GM12878 (cell line): ENCODE data around the gene UNC80. TPM values are rescaled to one million over a fixed set of nuclear protein-coding genes. Genes with fewer than 3 reads are reported as not detected.

Experiments used
- ATAC-seq: fragments of 200-7000 bp; cut with Tn5 transposase; 3 replicates; pipeline ENCODE4 v1.9.1; 2020; ENCODE audit warnings: mild to moderate bottlenecking, moderate library complexity
- BruUV-seq: library from RNA; stranded (reverse); fragments of 400-500 nt; replicated peaks from 2 replicates; lab custom pipeline; 2021; lab: Mats Ljungman, UMichigan
- CTCF ChIA-PET: fragments of 300-600 bp; sonication (Branson Sonifier 250); formaldehyde crosslinking; extraction: SDS; loops from one replicate; lab custom pipeline; 2021; ENCODE audit warnings: inconsistent platforms; lab: Yijun Ruan, JAX
- POLR2A ChIA-PET: fragments of 350-600 bp; formaldehyde crosslinking; extraction: SDS; loops from one replicate; lab custom pipeline; 2021; ENCODE audit warnings: inconsistent platforms; lab: Charles Lee
- RAD21 ChIA-PET: fragments of 300-600 bp; sonication (Branson Sonifier 250); formaldehyde crosslinking; loops from one replicate; lab custom pipeline; 2023; ENCODE audit warnings: antibody characterized with exemption; ENCODE audit not compliant: unreplicated experiment; lab: Charles Lee
- SMC1A ChIA-PET: fragments of 300-600 bp; sonication (Branson Sonifier 250); formaldehyde crosslinking; loops from one replicate; lab custom pipeline; 2023; ENCODE audit not compliant: unreplicated experiment, uncharacterized antibody; lab: Charles Lee
- DNase-seq: peaks from one replicate; pipeline ENCODE4 v3.0.0-alpha.2; 2011; ENCODE audit warnings: low read depth, low spot score
- FAIRE-seq: peaks from 3 replicates; lab custom pipeline; 2011; peaks lifted over from hg19 to GRCh38; lab: Jason Lieb, UNC
- H2AFZ ChIP-seq: 2 replicates; pipeline ENCODE4 v1.6.0; 2011; ENCODE audit warnings: low read depth, low read length, control low read depth; ENCODE audit not compliant: control insufficient read depth
- H3K27ac ChIP-seq: 2 replicates; pipeline ENCODE4 v1.5.1; 2011; ENCODE audit warnings: control low read depth; ENCODE audit not compliant: control insufficient read depth, insufficient read depth
- H3K27me3 ChIP-seq, 2 experiments: replicated peaks in 1 of 2; 2 replicates each; pipeline versions ENCODE4 v1.6.0 to v1.6.1; 2011; ENCODE audit warnings: low read length in 1 of 2; ENCODE audit not compliant: control insufficient read depth in 2 of 2, insufficient read depth in 2 of 2
- H3K36me3 ChIP-seq, 2 experiments: 2 replicates each; pipeline ENCODE4 v1.5.1; 2011; ENCODE audit warnings: low read length in 1 of 2; ENCODE audit not compliant: control insufficient read depth in 2 of 2, insufficient read depth in 2 of 2
- H3K4me1 ChIP-seq: 2 replicates; pipeline ENCODE4 v1.6.1; 2011; ENCODE audit warnings: mild to moderate bottlenecking, low read length, moderate library complexity, mixed read lengths; ENCODE audit not compliant: control insufficient read depth, insufficient read depth
- H3K4me2 ChIP-seq: 2 replicates; pipeline ENCODE4 v1.6.0; 2011; ENCODE audit warnings: control low read depth; ENCODE audit not compliant: control insufficient read depth, insufficient read depth
- H3K4me3 ChIP-seq: fragments of 200-600 bp; sonication (generic); 2 replicates; pipeline ENCODE4 v1.5.1; 2016
- H3K79me2 ChIP-seq: 2 replicates; pipeline ENCODE4 v1.6.0; 2011; ENCODE audit warnings: low read length; ENCODE audit not compliant: control insufficient read depth, insufficient read depth
- H3K9ac ChIP-seq: 2 replicates; pipeline ENCODE4 v1.8.0; 2011; ENCODE audit warnings: low read length, control low read depth, mixed read lengths; ENCODE audit not compliant: control insufficient read depth, insufficient read depth
- H3K9me3 ChIP-seq: replicated peaks from 3 replicates; pipeline ENCODE4 v1.5.1; 2011; ENCODE audit warnings: mild to moderate bottlenecking, low read length; ENCODE audit not compliant: control insufficient read depth, insufficient read depth
- H4K20me1 ChIP-seq: 2 replicates; pipeline ENCODE4 v1.6.0; 2011; ENCODE audit not compliant: control insufficient read depth, insufficient read depth
- FOXM1 ChIP-seq: IDR thresholded peaks from 2 replicates; pipeline ENCODE4 v1.6.1; 2012; ENCODE audit warnings: low read depth, mild to moderate bottlenecking, inconsistent platforms, low read length, moderate library complexity
- IKZF1 ChIP-seq: fragments of 450-650 bp; conservative IDR thresholded peaks from 2 replicates; pipeline ENCODE4 v1.6.1; 2017; ENCODE audit warnings: antibody characterized with exemption, mild to moderate bottlenecking
- IKZF2 ChIP-seq, 2 experiments: fragments of 450-650 bp; IDR thresholded peaks; 2 replicates each; pipeline ENCODE4 v1.6.1; 2017; ENCODE audit warnings: mild to moderate bottlenecking in 2 of 2, moderate library complexity in 2 of 2
- JUND ChIP-seq: IDR thresholded peaks from 2 replicates; pipeline ENCODE4 v1.6.1; 2012; ENCODE audit warnings: low read depth, mild to moderate bottlenecking, low read length, improper control_type of control experiment, moderate library complexity
- KDM1A ChIP-seq: fragments of 200-600 bp; sonication (generic); IDR thresholded peaks from 2 replicates; pipeline ENCODE4 v1.6.1; 2016; ENCODE audit warnings: borderline replicate concordance
- MYB ChIP-seq: fragments of 150-350 bp; IDR thresholded peaks from 2 replicates; pipeline ENCODE4 v1.6.1; 2014; ENCODE audit warnings: mild to moderate bottlenecking, low read depth, low read length, borderline replicate concordance
- RAD51 ChIP-seq: fragments of 450-650 bp; IDR thresholded peaks from 2 replicates; pipeline ENCODE4 v1.6.1; 2016; ENCODE audit warnings: moderate library complexity, mild to moderate bottlenecking, inconsistent platforms
- WGBS: methylation state at CpG from one replicate; pipeline ENCODE4 v1.1.6; 2016; ENCODE audit warnings: low lambda C conversion rate; ENCODE audit not compliant: insufficient replicate concordance, insufficient coverage; ENCODE audit errors: missing lambda C conversion rate; 5-methylcytosine and 5-hydroxymethylcytosine counted together
- in situ Hi-C: fragments of 300-500 bp; cut with MboI; formaldehyde crosslinking; loops from 9 replicates; pipeline ENCODE4 v1.14.3; 2018; ENCODE audit warnings: mixed read lengths
- intact Hi-C: fragments of 100-400 bp; cut with micrococcal nuclease; formaldehyde crosslinking; loops from one replicate; pipeline ENCODE4 v1.14.2; 2022; ENCODE audit not compliant: unreplicated experiment
- polyA plus RNA-seq, 11 experiments: library from polyadenylated mRNA; depleted of rRNA in 4 of 11; unstranded in 6 of 11; stranded (reverse) in 5 of 11; fragments of >200 nt; fragmentation: Nextera tagmentation in 4 of 11; fragmentation: Illumina TruSeq in 1 of 11; extraction: Ambion mirVana in 4 of 11; extraction: Trizol in 1 of 11; gene quantifications; 1 replicate in 1 of 11; 2 replicates in 10 of 11; pipeline versions ENCODE4 v1.2.1 to v1.2.3, GENCODE V29; 2011 to 2016; ENCODE audit warnings: inconsistent platforms in 2 of 11, missing spikeins in 2 of 11, low read depth in 1 of 11
- total RNA-seq, 4 experiments: library from RNA; depleted of rRNA in 3 of 4; stranded (reverse); fragments of >200 nt in 3 of 4; fragmentation: Illumina TruSeq in 1 of 4; extraction: Trizol in 1 of 4; gene quantifications; 2 replicates each; pipeline versions ENCODE4 v1.2.1 to v1.2.3, GENCODE V29; 2013 to 2021
- TF ChIP-seq, protein P1 (sequence below): fragments of 450-650 bp; IDR thresholded peaks from 2 replicates; pipeline ENCODE4 v1.6.1; 2017; ENCODE audit warnings: mild to moderate bottlenecking, moderate library complexity
- TF ChIP-seq, protein P2 (sequence below): IDR thresholded peaks from 2 replicates; pipeline ENCODE4 v1.6.1; 2012; ENCODE audit warnings: mild to moderate bottlenecking, low read depth, low read length
- TF ChIP-seq, protein P3 (sequence below): IDR thresholded peaks from 2 replicates; pipeline ENCODE4 v1.6.1; 2011; ENCODE audit warnings: borderline replicate concordance, low read depth, mild to moderate bottlenecking, moderate library complexity, mixed read lengths, low read length; ENCODE audit not compliant: insufficient read depth; ENCODE audit errors: extremely low read length
- TF ChIP-seq, protein P4 (sequence below): fragments of 450-650 bp; IDR thresholded peaks from 2 replicates; pipeline ENCODE4 v1.6.1; 2017; ENCODE audit warnings: mild to moderate bottlenecking, low read depth, inconsistent platforms; ENCODE audit not compliant: poor library complexity, severe bottlenecking

UNC80 gene
- total and polyA plus RNA-seq, 10 of the 15 experiments (the other 5 are each of a cell fraction or from before 2014, with no cell fraction given), result not detected

DNA sequence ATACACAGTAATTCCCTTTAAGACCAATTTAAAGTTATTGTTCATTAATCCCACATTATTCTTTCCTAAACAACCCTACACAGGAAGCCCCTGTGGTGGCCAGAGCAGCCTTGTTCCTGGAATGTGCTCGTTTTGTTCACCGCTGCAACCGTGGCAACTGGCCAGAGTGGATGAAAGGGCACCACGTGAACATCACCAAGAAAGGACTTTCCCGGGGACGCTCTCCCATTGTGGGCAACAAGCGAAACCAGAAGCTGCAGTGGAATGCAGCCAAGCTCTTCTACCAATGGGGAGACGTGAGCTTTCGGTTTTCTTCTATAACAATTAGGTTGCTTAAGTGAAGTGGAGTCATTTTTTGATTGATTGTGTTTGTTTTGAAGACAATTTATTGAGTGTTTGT lies 101.0 kb downstream of the UNC80 start:
- POLR2A ChIA-PET, result no interaction called here
- no peak for FAIRE-seq
- H3K27ac ChIP-seq, result no peak overlapping the region
- H3K4me2 ChIP-seq, result no peak overlapping the region
- H3K4me3 ChIP-seq, result no peak overlapping the region
- CTCF ChIA-PET, result no interaction called here
- no peak overlapping the region for H3K9ac ChIP-seq
- H3K4me1 ChIP-seq, result no peaks in the 10 kb centered on the region
- no peaks in the 10 kb centered on the region for H3K9me3 ChIP-seq
- H3K36me3 ChIP-seq, result no peaks in the 10 kb centered on the region
- no TSS peak for BruUV-seq
- DNase-seq, result peak; percentile 0
- ATAC-seq, result peak; percentile 70
- TF ChIP-seq RAD51 (peak; percentile 56), KDM1A (no peak), MYB (no peak), JUND (no peak), FOXM1 (no peak), IKZF1 (peak; percentile 41), IKZF2 (IDR thresholded peaks at IDR 0.05) (peak in 1 of 2 experiments; percentile 29; a peak in 1 of 4 replicates)
- TF ChIP-seq, protein P1, sequence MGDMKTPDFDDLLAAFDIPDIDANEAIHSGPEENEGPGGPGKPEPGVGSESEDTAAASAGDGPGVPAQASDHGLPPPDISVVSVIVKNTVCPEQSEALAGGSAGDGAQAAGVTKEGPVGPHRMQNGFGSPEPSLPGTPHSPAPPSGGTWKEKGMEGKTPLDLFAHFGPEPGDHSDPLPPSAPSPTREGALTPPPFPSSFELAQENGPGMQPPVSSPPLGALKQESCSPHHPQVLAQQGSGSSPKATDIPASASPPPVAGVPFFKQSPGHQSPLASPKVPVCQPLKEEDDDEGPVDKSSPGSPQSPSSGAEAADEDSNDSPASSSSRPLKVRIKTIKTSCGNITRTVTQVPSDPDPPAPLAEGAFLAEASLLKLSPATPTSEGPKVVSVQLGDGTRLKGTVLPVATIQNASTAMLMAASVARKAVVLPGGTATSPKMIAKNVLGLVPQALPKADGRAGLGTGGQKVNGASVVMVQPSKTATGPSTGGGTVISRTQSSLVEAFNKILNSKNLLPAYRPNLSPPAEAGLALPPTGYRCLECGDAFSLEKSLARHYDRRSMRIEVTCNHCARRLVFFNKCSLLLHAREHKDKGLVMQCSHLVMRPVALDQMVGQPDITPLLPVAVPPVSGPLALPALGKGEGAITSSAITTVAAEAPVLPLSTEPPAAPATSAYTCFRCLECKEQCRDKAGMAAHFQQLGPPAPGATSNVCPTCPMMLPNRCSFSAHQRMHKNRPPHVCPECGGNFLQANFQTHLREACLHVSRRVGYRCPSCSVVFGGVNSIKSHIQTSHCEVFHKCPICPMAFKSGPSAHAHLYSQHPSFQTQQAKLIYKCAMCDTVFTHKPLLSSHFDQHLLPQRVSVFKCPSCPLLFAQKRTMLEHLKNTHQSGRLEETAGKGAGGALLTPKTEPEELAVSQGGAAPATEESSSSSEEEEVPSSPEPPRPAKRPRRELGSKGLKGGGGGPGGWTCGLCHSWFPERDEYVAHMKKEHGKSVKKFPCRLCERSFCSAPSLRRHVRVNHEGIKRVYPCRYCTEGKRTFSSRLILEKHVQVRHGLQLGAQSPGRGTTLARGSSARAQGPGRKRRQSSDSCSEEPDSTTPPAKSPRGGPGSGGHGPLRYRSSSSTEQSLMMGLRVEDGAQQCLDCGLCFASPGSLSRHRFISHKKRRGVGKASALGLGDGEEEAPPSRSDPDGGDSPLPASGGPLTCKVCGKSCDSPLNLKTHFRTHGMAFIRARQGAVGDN, result no peak
- TF ChIP-seq, protein P2, sequence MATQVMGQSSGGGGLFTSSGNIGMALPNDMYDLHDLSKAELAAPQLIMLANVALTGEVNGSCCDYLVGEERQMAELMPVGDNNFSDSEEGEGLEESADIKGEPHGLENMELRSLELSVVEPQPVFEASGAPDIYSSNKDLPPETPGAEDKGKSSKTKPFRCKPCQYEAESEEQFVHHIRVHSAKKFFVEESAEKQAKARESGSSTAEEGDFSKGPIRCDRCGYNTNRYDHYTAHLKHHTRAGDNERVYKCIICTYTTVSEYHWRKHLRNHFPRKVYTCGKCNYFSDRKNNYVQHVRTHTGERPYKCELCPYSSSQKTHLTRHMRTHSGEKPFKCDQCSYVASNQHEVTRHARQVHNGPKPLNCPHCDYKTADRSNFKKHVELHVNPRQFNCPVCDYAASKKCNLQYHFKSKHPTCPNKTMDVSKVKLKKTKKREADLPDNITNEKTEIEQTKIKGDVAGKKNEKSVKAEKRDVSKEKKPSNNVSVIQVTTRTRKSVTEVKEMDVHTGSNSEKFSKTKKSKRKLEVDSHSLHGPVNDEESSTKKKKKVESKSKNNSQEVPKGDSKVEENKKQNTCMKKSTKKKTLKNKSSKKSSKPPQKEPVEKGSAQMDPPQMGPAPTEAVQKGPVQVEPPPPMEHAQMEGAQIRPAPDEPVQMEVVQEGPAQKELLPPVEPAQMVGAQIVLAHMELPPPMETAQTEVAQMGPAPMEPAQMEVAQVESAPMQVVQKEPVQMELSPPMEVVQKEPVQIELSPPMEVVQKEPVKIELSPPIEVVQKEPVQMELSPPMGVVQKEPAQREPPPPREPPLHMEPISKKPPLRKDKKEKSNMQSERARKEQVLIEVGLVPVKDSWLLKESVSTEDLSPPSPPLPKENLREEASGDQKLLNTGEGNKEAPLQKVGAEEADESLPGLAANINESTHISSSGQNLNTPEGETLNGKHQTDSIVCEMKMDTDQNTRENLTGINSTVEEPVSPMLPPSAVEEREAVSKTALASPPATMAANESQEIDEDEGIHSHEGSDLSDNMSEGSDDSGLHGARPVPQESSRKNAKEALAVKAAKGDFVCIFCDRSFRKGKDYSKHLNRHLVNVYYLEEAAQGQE, result no peak
- TF ChIP-seq, protein P3, sequence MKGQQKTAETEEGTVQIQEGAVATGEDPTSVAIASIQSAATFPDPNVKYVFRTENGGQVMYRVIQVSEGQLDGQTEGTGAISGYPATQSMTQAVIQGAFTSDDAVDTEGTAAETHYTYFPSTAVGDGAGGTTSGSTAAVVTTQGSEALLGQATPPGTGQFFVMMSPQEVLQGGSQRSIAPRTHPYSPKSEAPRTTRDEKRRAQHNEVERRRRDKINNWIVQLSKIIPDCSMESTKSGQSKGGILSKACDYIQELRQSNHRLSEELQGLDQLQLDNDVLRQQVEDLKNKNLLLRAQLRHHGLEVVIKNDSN, result no peak
- TF ChIP-seq, protein P4, sequence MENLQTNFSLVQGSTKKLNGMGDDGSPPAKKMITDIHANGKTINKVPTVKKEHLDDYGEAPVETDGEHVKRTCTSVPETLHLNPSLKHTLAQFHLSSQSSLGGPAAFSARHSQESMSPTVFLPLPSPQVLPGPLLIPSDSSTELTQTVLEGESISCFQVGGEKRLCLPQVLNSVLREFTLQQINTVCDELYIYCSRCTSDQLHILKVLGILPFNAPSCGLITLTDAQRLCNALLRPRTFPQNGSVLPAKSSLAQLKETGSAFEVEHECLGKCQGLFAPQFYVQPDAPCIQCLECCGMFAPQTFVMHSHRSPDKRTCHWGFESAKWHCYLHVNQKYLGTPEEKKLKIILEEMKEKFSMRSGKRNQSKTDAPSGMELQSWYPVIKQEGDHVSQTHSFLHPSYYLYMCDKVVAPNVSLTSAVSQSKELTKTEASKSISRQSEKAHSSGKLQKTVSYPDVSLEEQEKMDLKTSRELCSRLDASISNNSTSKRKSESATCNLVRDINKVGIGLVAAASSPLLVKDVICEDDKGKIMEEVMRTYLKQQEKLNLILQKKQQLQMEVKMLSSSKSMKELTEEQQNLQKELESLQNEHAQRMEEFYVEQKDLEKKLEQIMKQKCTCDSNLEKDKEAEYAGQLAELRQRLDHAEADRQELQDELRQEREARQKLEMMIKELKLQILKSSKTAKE, result no peak
- TF ChIP-seq, all 136 proteins: peak for 3
- in situ Hi-C loops (no loop called here), intact Hi-C loops (no loop called here)
- Histone ChIP-seq H3K27me3 (no peaks in the 10 kb centered on the region), H2AFZ (no peak overlapping the region), H4K20me1 (no peaks in the 10 kb centered on the region), H3K79me2 (no peaks in the 10 kb centered on the region)
- ChIA-PET SMC1A (no interaction called here), RAD21 (no interaction called here)
- 23% methylated on average over 9 of the region's 9 CpGs for WGBS
